ENCODE results near the gene MGST3. TPM values are rescaled to one million over a fixed set of nuclear protein-coding genes. Genes with fewer than 3 reads are reported as not detected.
"Not testable (repeated sequence)": the region's sequence is repeated elsewhere in the genome, so short reads cannot be mapped to it uniquely, and the experiment has no call there.

Gene MGST3
- total RNA-seq, 2 donors from 2014 or later = 113 to 147 TPM

DNA sequence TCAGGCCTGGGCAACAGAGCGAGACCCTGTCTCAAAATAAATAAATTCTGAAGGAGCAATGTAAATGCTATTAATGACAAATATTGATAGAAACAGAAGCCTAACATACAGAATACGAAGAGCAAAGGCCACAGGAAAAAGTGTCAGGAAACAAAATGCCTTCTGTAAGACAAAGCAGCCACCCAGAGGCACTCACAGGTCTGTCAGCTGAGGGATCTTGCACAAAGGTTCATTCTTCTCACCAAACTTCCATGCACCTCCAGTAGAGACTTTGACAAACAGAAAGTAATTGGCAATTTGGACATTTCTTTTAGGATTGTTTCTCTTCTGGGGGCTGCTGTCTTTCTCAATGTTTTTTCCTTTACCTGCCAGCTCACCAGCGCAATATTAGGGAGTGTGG, 68.5 kb downstream of the MGST3 start:
- peaks cover under 1% of the 10 kb centered on the region for H3K36me3 ChIP-seq (ENCODE audit: control insufficient read depth, insufficient read depth, low read length)
- H3K27ac ChIP-seq (ENCODE audit: low read depth, low read length) = no peak overlapping the region

DNA sequence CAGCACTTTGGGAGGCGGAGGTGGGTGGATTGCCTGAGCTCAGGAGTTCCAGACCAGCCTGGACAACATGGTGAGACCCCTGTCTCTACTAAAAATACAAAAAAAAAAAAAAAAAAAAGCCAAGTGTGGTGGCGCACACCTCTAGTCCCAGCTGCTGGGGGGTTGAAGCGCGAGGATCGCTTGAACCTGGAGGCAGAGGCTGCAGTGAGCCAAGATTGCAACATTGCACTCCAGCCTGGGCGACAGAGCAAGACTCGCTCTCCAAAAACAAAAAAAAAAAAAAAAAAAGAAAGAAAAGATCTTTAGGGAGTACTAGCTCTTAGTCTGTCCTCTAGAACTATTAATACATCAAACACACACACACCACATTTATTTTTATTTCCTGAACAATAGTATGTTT, 70.9 kb downstream of the MGST3 start:
- not testable (repeated sequence) for H3K4me1 Mint-ChIP-seq; H3K36me3 Mint-ChIP-seq (ENCODE audit: low read depth); H3K9me3 Mint-ChIP-seq; H3K36me3 ChIP-seq (ENCODE audit: control insufficient read depth, insufficient read depth, low read length); H3K27ac ChIP-seq (ENCODE audit: low read depth, low read length); H3K27me3 Mint-ChIP-seq (ENCODE audit: insufficient read depth); H3K27me3 ChIP-seq (ENCODE audit: control insufficient read depth, insufficient read depth, low read length, poor library complexity, severe bottlenecking); H3K9ac ChIP-seq (ENCODE audit: extremely low read depth, low read length, poor library complexity, severe bottlenecking); H3K9me3 ChIP-seq (ENCODE audit: control insufficient read depth, low read length); H3K4me1 ChIP-seq (ENCODE audit: control insufficient read depth, insufficient read depth, low read length); DNase-seq; H3K27ac Mint-ChIP-seq; H3K4me3 ChIP-seq (ENCODE audit: low read length); H3K4me3 Mint-ChIP-seq
- 78% methylated on average over 7 of the region's 7 CpGs; no CpG with 5 or more reads in 1 of the 2 experiments for whole genome bisulfite sequencing, 2 experiments (ENCODE audit: insufficient coverage in 1 of 2, insufficient read length in 1 of 2)

More for the DNA sequence above, 68.5 kb downstream of the MGST3 start:
- 88% methylated on average over 3 of the region's 3 CpGs; no CpG with 5 or more reads in 1 of the 2 experiments for WGBS, 2 experiments (ENCODE audit: insufficient coverage in 1 of 2, insufficient read length in 1 of 2)
- no peak overlapping the region for H3K4me3 ChIP-seq (ENCODE audit: low read length)
- DNase-seq = no peak
- peak overlapping the region; percentile 95 for H3K4me3 Mint-ChIP-seq
- H3K9me3 ChIP-seq (ENCODE audit: control insufficient read depth, low read length) = no peaks in the 10 kb centered on the region
- no peak overlapping the region for H3K9ac ChIP-seq (ENCODE audit: extremely low read depth, low read length, poor library complexity, severe bottlenecking)
- H3K27ac Mint-ChIP-seq = no peak overlapping the region
- H3K27me3 ChIP-seq (ENCODE audit: control insufficient read depth, insufficient read depth, low read length, poor library complexity, severe bottlenecking) = no peaks in the 10 kb centered on the region
- H3K27me3 Mint-ChIP-seq (ENCODE audit: insufficient read depth) = peaks cover 10% of the 10 kb centered on the region
- TF ChIP-seq, protein P1, sequence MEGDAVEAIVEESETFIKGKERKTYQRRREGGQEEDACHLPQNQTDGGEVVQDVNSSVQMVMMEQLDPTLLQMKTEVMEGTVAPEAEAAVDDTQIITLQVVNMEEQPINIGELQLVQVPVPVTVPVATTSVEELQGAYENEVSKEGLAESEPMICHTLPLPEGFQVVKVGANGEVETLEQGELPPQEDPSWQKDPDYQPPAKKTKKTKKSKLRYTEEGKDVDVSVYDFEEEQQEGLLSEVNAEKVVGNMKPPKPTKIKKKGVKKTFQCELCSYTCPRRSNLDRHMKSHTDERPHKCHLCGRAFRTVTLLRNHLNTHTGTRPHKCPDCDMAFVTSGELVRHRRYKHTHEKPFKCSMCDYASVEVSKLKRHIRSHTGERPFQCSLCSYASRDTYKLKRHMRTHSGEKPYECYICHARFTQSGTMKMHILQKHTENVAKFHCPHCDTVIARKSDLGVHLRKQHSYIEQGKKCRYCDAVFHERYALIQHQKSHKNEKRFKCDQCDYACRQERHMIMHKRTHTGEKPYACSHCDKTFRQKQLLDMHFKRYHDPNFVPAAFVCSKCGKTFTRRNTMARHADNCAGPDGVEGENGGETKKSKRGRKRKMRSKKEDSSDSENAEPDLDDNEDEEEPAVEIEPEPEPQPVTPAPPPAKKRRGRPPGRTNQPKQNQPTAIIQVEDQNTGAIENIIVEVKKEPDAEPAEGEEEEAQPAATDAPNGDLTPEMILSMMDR (conservative IDR thresholded peaks at IDR 0.05) = no peak
- H3K4me1 ChIP-seq (ENCODE audit: control insufficient read depth, insufficient read depth, low read length) = no peaks in the 10 kb centered on the region
- H3K9me3 Mint-ChIP-seq = no peaks in the 10 kb centered on the region
- H3K36me3 Mint-ChIP-seq (ENCODE audit: low read depth) = peaks cover 5% of the 10 kb centered on the region
- peaks cover 7% of the 10 kb centered on the region for H3K4me1 Mint-ChIP-seq

DNA sequence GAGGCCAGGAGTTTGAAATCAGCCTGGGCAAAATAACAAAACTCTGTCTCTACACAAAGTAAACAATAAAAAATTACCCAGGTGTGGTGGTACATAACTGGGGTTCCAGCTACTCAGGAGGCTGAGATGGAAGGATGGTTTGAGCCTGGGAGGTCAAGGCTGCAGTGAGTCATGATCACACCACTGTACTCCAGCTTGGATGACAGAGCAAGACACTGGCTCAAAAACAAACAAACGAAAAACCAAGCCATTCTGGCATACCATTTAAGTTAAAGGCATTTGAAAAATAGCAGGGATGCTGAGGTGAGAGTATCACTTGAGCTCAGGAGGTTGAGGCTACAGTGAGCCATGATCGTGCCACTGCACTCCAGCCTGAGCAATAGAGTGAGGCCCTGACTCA, 72.6 kb downstream of the MGST3 start:
- no peak overlapping the region for H3K27ac Mint-ChIP-seq
- H3K4me1 ChIP-seq (ENCODE audit: control insufficient read depth, insufficient read depth, low read length) = no peaks in the 10 kb centered on the region
- H3K9me3 ChIP-seq (ENCODE audit: control insufficient read depth, low read length) = no peaks in the 10 kb centered on the region
- H3K36me3 ChIP-seq (ENCODE audit: control insufficient read depth, insufficient read depth, low read length) = no peaks in the 10 kb centered on the region
- peaks cover 7% of the 10 kb centered on the region for H3K27me3 ChIP-seq (ENCODE audit: control insufficient read depth, insufficient read depth, low read length, poor library complexity, severe bottlenecking)
- no peaks in the 10 kb centered on the region for H3K9me3 Mint-ChIP-seq
- no peaks in the 10 kb centered on the region for H3K36me3 Mint-ChIP-seq (ENCODE audit: low read depth)
- 83% methylated on average over 2 of the region's 2 CpGs; no CpG with 5 or more reads in 1 of the 2 experiments for WGBS, 2 experiments (ENCODE audit: insufficient coverage in 1 of 2, insufficient read length in 1 of 2)
- no peaks in the 10 kb centered on the region for H3K4me1 Mint-ChIP-seq
- no peak overlapping the region for H3K27ac ChIP-seq (ENCODE audit: low read depth, low read length)
- H3K4me3 ChIP-seq (ENCODE audit: low read length) = no peak overlapping the region
- H3K27me3 Mint-ChIP-seq (ENCODE audit: insufficient read depth) = peaks cover 10% of the 10 kb centered on the region
- TF ChIP-seq, protein P1 (conservative IDR thresholded peaks at IDR 0.05) = no peak
- no peak overlapping the region for H3K9ac ChIP-seq (ENCODE audit: extremely low read depth, low read length, poor library complexity, severe bottlenecking)
- no peak for DNase-seq
- H3K4me3 Mint-ChIP-seq = no peak overlapping the region

Other genes with a start within 250 kb of the MGST3 start
- gene RXRG, start 186.1 kb upstream of the MGST3 start, total RNA-seq = 1 to 10 TPM; 2.5 to 9.8 TPM
- not detected for gene LRRC52, start 87.2 kb upstream of the MGST3 start, total RNA-seq
- 10 to 100 TPM; 47.6 to 52.2 TPM for gene ALDH9A1, start 67.3 kb downstream of the MGST3 start, total RNA-seq
- gene TMCO1, start 137.6 kb downstream of the MGST3 start, total RNA-seq = 10 to 100 TPM; 76.2 to 79.6 TPM
- gene UCK2, start 196.4 kb downstream of the MGST3 start, total RNA-seq = 10 to 100 TPM; 65.8 to 73.6 TPM